OCI-LY1 (cell line): ENCODE results near the gene RSF1.
A peak's percentile ranks its signal among the peaks of the same experiment; 100 is the strongest.

Source experiments
- H2AFZ ChIP-seq: fragments of 200-600 bp; sonication (generic), shearing (Covaris generic); 2 replicates; pipeline ENCODE4 v1.6.0; 2014; ENCODE audit warnings: antibody characterized with exemption, mild to moderate bottlenecking, low read length
- H3F3A ChIP-seq: fragments of 200-600 bp; sonication (generic), shearing (Covaris generic); 2 replicates; pipeline ENCODE4 v1.6.0; 2014; ENCODE audit warnings: mild to moderate bottlenecking, antibody characterized with exemption, low read length, moderate library complexity; ENCODE audit not compliant: insufficient read depth
- H3K27ac ChIP-seq: fragments of 200-600 bp; sonication (generic); 2 replicates; pipeline ENCODE4 v1.5.1; 2014; ENCODE audit warnings: low read length, mixed run types, mild to moderate bottlenecking, low read depth; ENCODE audit not compliant: poor library complexity, severe bottlenecking
- H3K27me3 ChIP-seq: fragments of 200-600 bp; sonication (generic); 2 replicates; pipeline ENCODE4 v1.6.0; 2014; ENCODE audit warnings: antibody characterized with exemption, mild to moderate bottlenecking, low read length, moderate library complexity; ENCODE audit not compliant: insufficient read depth
- H3K36me3 ChIP-seq: fragments of 200-600 bp; sonication (generic); 2 replicates; pipeline ENCODE4 v1.6.1; 2014; ENCODE audit warnings: mild to moderate bottlenecking, antibody characterized with exemption, low read length, moderate library complexity, mixed read lengths; ENCODE audit not compliant: insufficient read depth
- H3K4me1 ChIP-seq: fragments of 200-600 bp; sonication (generic); 2 replicates; pipeline ENCODE4 v1.5.1; 2014; ENCODE audit warnings: mild to moderate bottlenecking, low read length, moderate library complexity; ENCODE audit not compliant: insufficient read depth, severe bottlenecking
- H3K4me2 ChIP-seq: fragments of 200-600 bp; sonication (generic), shearing (Covaris generic); 2 replicates; pipeline ENCODE4 v1.6.1; 2014; ENCODE audit warnings: low read length
- H3K4me3 ChIP-seq: fragments of 200-600 bp; sonication (generic); 2 replicates; pipeline ENCODE4 v1.5.1; 2014; ENCODE audit warnings: low read length, low read depth, mild to moderate bottlenecking, mixed read lengths; ENCODE audit not compliant: poor library complexity, severe bottlenecking
- H3K79me2 ChIP-seq: fragments of 200-600 bp; shearing (Covaris generic); 2 replicates; pipeline ENCODE4 v1.6.1; 2016; ENCODE audit warnings: mixed run types, low read length, mixed read lengths; ENCODE audit not compliant: insufficient read depth
- H3K9ac ChIP-seq: fragments of 200-600 bp; sonication (generic), shearing (Covaris generic); 2 replicates; pipeline ENCODE4 v1.6.1; 2014; ENCODE audit warnings: mild to moderate bottlenecking, low read length, mixed read lengths
- H3K9me2 ChIP-seq: fragments of 200-600 bp; sonication (generic), shearing (Covaris generic); 2 replicates; pipeline ENCODE4 v1.6.1; 2014; ENCODE audit warnings: low read depth, mild to moderate bottlenecking, low read length, mixed read lengths
- H3K9me3 ChIP-seq: fragments of 200-600 bp; shearing (Covaris generic); 2 replicates; pipeline ENCODE4 v1.6.1; 2014; ENCODE audit warnings: low read length, mixed read lengths
- H4K20me1 ChIP-seq: fragments of 200-600 bp; sonication (generic), shearing (Covaris generic); 2 replicates; pipeline ENCODE4 v1.6.0; 2016; ENCODE audit warnings: mild to moderate bottlenecking, low read length; ENCODE audit not compliant: insufficient read depth
- EZH2 ChIP-seq: fragments of 200-600 bp; sonication (generic), shearing (Covaris generic); IDR thresholded peaks from 2 replicates; pipeline ENCODE4 v1.8.0; 2017; ENCODE audit warnings: borderline replicate concordance, mixed run types, mild to moderate bottlenecking, antibody characterized with exemption, low read length, moderate library complexity, mixed read lengths
- TF ChIP-seq, protein P1 (sequence below): fragments of 200-600 bp; sonication (generic), shearing (Covaris generic); IDR thresholded peaks from 2 replicates; pipeline ENCODE4 v1.5.1; 2017; ENCODE audit warnings: mild to moderate bottlenecking, antibody characterized with exemption, low read length, moderate library complexity, mixed read lengths

Gene RSF1

GRCh38 chr11:77661670-77662069 lies 158.9 kb downstream of the RSF1 start:
- peaks cover 24% of the 10 kb centered on the region for H3K4me1 ChIP-seq
- no peak overlapping the region for H3K9ac ChIP-seq
- no peaks in the 10 kb centered on the region for H3K9me2 ChIP-seq
- peak overlapping the region; percentile 56 for H3K27ac ChIP-seq
- no peaks in the 10 kb centered on the region for H3K27me3 ChIP-seq
- peak overlapping the region; percentile 38; the same call in 1 of the 2 replicates for H3K4me2 ChIP-seq
- no peaks in the 10 kb centered on the region for H3K9me3 ChIP-seq
- H3K79me2 ChIP-seq, result no peaks in the 10 kb centered on the region
- no peak overlapping the region for H3K4me3 ChIP-seq
- H3F3A ChIP-seq, result 0 out of 2 replicates have a peak, but pooled peaks cover 4% of the 10 kb centered on the region
- peaks cover 16% of the 10 kb centered on the region; the same call in 1 of the 2 replicates for H3K36me3 ChIP-seq
- no peaks in the 10 kb centered on the region for H4K20me1 ChIP-seq
- H2AFZ ChIP-seq, result no peak overlapping the region
- TF ChIP-seq, protein P1, sequence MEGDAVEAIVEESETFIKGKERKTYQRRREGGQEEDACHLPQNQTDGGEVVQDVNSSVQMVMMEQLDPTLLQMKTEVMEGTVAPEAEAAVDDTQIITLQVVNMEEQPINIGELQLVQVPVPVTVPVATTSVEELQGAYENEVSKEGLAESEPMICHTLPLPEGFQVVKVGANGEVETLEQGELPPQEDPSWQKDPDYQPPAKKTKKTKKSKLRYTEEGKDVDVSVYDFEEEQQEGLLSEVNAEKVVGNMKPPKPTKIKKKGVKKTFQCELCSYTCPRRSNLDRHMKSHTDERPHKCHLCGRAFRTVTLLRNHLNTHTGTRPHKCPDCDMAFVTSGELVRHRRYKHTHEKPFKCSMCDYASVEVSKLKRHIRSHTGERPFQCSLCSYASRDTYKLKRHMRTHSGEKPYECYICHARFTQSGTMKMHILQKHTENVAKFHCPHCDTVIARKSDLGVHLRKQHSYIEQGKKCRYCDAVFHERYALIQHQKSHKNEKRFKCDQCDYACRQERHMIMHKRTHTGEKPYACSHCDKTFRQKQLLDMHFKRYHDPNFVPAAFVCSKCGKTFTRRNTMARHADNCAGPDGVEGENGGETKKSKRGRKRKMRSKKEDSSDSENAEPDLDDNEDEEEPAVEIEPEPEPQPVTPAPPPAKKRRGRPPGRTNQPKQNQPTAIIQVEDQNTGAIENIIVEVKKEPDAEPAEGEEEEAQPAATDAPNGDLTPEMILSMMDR, result no peak
- no peak for TF ChIP-seq EZH2

DNA sequence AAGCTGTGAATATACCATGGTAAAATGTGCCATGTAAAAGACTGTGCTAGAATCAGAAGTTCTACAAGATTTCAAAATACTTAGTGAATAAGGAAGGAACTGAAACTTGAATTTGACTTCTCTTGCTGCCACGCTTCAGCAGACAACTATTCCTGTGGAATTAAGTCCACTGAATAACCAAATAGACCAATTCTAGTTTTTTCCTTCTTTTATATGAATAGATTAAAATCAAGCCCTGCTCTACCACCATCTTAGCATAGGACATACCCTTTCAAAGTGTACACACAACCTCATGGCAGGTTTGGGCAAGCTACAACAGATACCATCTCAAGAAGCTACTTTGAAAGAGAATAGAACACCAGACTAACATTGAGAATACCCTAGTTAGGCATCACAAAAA lies 159.6 kb downstream of the RSF1 start:
- Histone ChIP-seq H3F3A (0 out of 2 replicates have a peak, but pooled peaks cover 4% of the 10 kb centered on the region), H3K27ac (peak overlapping the region; percentile 56), H3K4me3 (no peak overlapping the region), H4K20me1 (no peaks in the 10 kb centered on the region), H3K4me2 (peak overlapping the region; percentile 38; the same call in 1 of the 2 replicates), H3K36me3 (peaks cover 15% of the 10 kb centered on the region; the same call in 1 of the 2 replicates), H3K9ac (no peak overlapping the region; the same call in 1 of the 2 replicates), H2AFZ (no peak overlapping the region), H3K9me3 (no peaks in the 10 kb centered on the region), H3K27me3 (no peaks in the 10 kb centered on the region), H3K4me1 (peaks cover 24% of the 10 kb centered on the region), H3K9me2 (no peaks in the 10 kb centered on the region), H3K79me2 (no peaks in the 10 kb centered on the region)
- TF ChIP-seq, protein P1, result no peak
- TF ChIP-seq EZH2, result no peak

DNA sequence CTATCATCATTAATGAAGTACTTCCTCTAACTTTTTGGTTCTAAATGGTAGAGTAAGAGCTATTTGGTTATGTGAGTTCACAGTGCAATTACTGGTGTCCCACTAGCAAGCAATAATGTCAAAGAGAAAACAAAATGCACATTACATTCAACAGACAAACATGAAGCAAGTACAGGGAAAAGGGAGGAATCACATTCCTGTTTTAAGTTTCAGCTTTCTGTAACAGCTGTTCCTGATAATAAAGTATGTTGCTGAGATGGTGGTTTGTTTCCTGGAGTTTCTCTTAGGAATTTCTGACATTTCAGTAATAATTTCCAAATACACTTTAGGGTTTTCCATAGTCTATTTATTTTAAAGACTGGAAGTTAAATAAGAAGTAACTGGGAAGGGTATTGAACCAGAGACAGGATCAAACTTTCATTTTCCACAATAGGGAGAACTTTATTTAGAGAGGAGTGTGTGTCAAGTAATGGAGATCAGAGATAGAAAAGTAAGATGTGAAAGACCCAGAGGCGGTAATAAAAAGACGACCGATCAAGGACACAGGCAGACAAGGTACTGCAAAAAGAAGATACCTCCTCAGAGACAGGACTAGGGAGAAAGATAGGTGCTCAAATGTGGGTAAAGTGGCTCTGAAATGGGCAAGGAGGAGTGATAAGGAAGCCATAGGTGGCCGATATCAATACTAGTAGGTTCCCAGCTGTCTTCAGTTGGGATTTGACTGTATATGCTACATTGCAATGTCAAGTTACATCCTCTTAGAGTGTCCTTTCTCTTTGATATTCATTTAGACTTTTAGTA lies 162.1 kb downstream of the RSF1 start:
- Histone ChIP-seq H3K9me3 (no peaks in the 10 kb centered on the region), H3K9me2 (no peaks in the 10 kb centered on the region), H2AFZ (no peak overlapping the region), H3K4me1 (peaks cover 24% of the 10 kb centered on the region), H3K27ac (no peak overlapping the region), H3K27me3 (no peaks in the 10 kb centered on the region), H3K4me2 (no peak overlapping the region), H3K79me2 (no peaks in the 10 kb centered on the region), H4K20me1 (no peaks in the 10 kb centered on the region), H3K36me3 (no peaks in the 10 kb centered on the region), H3K4me3 (no peak overlapping the region), H3F3A (no peaks in the 10 kb centered on the region), H3K9ac (no peak overlapping the region)
- TF ChIP-seq, protein P1, result no peak
- no peak for TF ChIP-seq EZH2
